IPS DF 4.7 (cell line): ENCODE data around the gene REEP2.

Source experiments
- DNase-seq: peaks from one replicate; pipeline ENCODE4 v3.0.0-alpha.2; 2013; ENCODE audit warnings: low spot score; ENCODE audit errors: extremely low read depth

Gene REEP2

GRCh38 chr5:138448481-138449398, 9.9 kb downstream of the REEP2 start:
- no peak for DNase-seq

GRCh38 chr5:138449501-138450239, 10.8 kb downstream of the REEP2 start:
- DNase-seq: no peak

DNA sequence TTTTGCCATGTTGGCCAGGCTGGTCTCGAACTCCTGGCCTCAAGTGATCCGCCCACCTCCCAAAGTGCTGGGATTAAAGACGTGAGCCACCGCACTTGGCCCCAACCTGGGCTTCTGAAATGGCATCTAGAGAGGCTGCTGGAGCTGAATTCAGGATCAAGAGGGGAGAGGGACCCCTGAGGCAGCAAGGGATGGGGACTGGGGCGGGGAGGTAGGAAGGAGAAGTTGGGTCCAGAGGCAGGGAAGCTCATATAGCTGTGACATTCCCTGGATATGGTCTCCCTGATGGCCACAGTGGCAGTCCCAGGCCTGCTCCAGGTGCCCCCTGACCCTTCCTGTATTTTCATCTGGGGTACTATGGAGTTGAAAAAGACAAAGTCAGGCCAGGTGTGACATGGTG, 12.1 kb downstream of the REEP2 start:
- DNase-seq: no peak

- DNase-seq: no peak
Observed at GRCh38 chr5:138452720-138453119, 13.9 kb downstream of the REEP2 start.

DNA sequence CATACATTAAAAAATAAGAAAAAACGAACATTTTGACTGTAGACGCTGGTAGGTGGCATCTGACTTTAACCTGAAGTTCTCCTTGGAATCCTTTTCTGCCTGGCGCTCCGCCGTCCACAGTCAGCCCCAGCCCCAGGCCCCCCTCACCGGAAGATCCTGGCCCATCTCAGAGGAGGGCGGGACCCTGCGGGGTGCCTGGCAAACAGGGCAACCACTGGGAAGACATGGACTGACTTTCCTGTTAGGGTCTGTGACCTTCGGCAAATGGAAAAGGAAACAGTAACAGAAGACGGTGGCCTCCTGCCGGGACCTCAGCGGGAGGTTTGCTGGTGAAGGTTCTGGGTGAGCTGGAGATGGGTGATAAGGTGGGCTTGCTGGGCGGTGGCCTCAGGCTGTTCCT, 14.7 kb downstream of the REEP2 start:
- DNase-seq: no peak

GRCh38 chr5:138454121-138454520, 15.3 kb downstream of the REEP2 start:
- no peak for DNase-seq

GRCh38 chr5:138455232-138455930, 16.5 kb downstream of the REEP2 start:
- DNase-seq: no peak

- DNase-seq: no peak
Observed at GRCh38 chr5:138457531-138458275, 18.8 kb downstream of the REEP2 start.

DNA sequence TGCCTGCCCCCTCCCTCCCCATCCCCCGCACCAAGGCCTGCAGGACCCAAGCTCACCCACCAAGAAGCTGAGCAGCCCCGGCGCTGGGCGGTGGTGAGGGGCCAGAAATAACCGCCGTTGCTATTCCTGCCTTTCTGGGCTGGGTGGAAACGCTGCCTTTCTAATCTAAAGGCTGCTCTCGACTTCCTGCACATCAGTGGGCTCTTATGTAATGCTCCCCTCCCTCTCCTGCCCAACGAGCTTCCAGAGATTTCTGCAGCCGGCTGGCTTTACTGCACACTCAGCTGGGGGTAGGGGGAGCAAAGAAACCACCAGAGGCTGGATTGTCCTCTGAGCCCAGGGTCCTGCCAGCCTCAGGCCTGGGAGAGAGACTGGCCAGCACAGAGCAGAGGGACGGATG, 19.5 kb downstream of the REEP2 start:
- DNase-seq: no peak

- no peak for DNase-seq
Observed at GRCh38 chr5:138458856-138459255, 20.0 kb downstream of the REEP2 start.

- DNase-seq: no peak
Observed at GRCh38 chr5:138459311-138459933, 20.6 kb downstream of the REEP2 start.

DNA sequence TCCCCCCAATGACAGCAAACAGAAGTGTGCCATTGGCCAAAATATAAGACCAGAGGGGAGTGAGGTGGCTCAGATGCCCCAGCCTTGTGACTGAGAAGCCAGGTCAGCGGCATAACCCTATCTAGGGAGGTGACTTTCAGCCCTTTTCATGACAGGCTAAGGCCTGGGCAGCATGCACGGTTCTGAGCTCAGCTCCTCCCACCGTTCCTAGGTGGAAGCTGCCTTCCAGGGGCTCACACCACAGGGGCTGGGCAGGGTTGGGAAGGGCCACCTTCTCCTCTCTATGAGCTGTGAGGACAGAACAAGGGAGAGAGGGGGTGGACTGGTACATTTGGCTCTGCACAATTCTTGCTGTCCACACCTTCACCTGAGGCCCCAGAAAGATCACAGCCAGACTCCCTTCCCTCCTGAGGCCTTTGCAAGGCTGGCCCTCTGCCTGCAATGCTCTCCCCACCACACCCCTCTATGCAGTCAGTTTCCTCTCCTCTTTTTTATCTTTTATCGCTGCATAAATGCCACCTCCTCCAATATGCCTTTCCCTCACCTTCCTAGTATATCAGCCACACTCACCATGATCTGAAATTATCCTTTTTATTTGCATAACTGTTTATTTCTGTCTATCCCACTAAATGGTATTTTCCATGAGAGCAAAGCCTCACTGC, 21.3 kb downstream of the REEP2 start:
- DNase-seq: no peak

GRCh38 chr5:138461343-138462125, 22.7 kb downstream of the REEP2 start:
- DNase-seq: no peak

GRCh38 chr5:138463419-138464007, 24.7 kb downstream of the REEP2 start:
- no peak for DNase-seq

DNA sequence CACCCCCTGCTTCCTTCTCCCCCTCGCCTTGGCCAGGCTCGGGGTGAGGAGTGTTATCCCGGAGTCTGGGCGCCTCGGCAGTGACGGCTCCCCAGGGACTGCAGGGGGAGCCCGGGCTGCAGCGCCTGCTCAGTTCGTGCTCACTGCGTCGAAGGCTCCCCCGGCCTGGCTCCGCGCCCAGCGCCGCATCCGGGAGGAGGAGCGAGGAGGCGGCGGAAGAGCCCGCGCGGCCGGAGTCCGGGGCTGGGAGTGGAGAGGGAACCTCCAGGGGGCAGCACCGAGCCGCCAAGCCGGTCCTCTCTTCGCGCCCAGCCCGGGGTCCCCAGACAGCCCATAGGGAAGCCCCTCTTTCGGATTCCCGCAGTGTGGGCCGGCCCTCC, 25.1 kb downstream of the REEP2 start:
- DNase-seq: no peak

- DNase-seq: no peak
Observed at GRCh38 chr5:138464388-138465260, 25.8 kb downstream of the REEP2 start.

DNA sequence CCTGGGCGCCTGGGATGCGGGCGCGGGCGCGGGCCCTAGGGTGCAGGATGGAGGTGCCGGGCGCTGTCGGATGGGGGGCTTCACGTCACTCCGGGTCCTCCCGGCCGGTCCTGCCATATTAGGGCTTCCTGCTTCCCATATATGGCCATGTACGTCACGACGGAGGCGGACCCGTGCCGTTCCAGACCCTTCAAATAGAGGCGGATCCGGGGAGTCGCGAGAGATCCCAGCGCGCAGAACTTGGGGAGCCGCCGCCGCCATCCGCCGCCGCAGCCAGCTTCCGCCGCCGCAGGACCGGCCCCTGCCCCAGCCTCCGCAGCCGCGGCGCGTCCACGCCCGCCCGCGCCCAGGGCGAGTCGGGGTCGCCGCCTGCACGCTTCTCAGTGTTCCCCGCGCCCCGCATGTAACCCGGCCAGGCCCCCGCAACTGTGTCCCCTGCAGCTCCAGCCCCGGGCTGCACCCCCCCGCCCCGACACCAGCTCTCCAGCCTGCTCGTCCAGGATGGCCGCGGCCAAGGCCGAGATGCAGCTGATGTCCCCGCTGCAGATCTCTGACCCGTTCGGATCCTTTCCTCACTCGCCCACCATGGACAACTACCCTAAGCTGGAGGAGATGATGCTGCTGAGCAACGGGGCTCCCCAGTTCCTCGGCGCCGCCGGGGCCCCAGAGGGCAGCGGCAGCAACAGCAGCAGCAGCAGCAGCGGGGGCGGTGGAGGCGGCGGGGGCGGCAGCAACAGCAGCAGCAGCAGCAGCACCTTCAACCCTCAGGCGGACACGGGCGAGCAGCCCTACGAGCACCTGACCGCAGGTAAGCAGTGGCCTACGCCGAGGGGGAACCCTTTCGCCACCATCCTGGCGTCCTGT, 26.6 kb downstream of the REEP2 start, which contains the start of gene EGR1:
EGR1 (plus strand) TSS at position 219 of the 864 bp plus-strand sequence; CDS start at position 502, 283 bp downstream.
- no peak for DNase-seq
